Stimulated activated naive CD8-positive, alpha-beta T cell treated with anti-CD3 and anti-CD28 coated beads, Interleukin-15, amount 100 ng/mL, for 72 hours (primary cell): ENCODE measurements around the gene TRAPPC2L.
A peak's percentile ranks its signal among the peaks of the same experiment; 100 is the strongest.

Source experiments
- ATAC-seq: fragments of 150-1000 bp; cut with Tn5 transposase; 2 replicates; pipeline ENCODE4 v1.10.0; 2021; ENCODE audit warnings: mild to moderate bottlenecking, moderate library complexity
- DNase-seq, 2 donors: peaks; one replicate each; pipeline ENCODE4 v3.0.0; 2021 to 2022
- H3K27ac Mint-ChIP-seq, 2 donors: one replicate each; pipeline ENCODE4 v1.8.0; 2022; ENCODE audit warnings: mild to moderate bottlenecking in 2 of 2, mixed read lengths in 2 of 2, moderate library complexity in 2 of 2
- H3K27me3 Mint-ChIP-seq: one replicate; pipeline ENCODE4 v1.8.0; 2022; ENCODE audit warnings: mixed read lengths
- H3K4me1 Mint-ChIP-seq: one replicate; pipeline ENCODE4 v1.8.0; 2022; ENCODE audit warnings: mild to moderate bottlenecking, mixed read lengths
- H3K4me3 Mint-ChIP-seq, 2 donors: one replicate each; pipeline ENCODE4 v1.8.0; 2022; ENCODE audit warnings: mild to moderate bottlenecking in 2 of 2, mixed read lengths in 2 of 2, moderate library complexity in 1 of 2
- H3K9me3 Mint-ChIP-seq, 2 donors: one replicate each; pipeline ENCODE4 v1.8.0; 2022; ENCODE audit warnings: mixed read lengths in 2 of 2

Gene TRAPPC2L

DNA sequence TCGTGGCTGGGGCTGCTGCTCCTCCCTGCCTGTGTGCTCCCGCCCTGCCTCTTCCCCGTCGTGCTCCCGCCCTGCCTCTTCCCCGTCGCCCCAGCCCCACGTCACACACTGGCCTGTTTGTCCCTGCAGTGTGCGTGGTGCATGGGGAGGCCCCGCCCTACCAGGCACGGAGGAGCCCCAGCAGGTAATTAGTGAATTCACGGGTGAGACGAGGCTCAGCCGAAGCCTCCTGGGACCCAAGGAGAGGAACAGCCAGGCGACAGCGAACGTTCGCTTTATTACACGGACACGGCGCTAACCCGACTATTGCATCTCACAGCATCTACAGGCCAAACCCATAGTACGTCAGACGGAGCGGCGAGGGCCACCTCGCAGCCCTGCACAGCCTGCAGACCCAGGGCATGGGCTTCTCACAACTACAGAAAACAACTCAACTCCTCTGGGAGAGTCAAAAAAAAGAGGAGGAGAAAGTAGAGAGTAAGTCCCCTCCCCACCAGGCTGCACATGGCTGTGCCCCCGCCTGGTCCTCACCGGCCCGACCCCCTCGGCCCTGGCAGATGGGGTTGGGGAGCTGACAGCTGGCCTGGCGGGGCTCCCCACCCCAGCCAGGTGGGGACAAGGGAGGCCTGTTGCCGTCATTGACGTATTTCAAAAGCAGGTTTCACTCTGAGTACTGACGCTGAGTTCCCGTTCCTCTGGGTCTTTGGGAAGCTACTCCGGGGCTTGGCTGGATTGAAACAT lies 13.9 kb downstream of the TRAPPC2L start:
- Mint-ChIP-seq H3K4me1 (peaks cover 13% of the 10 kb centered on the region), H3K27me3 (peaks cover 36% of the 10 kb centered on the region), H3K4me3 (peak overlapping the region; percentile 4 to 63), H3K9me3 (no peaks in the 10 kb centered on the region), H3K27ac (peak overlapping the region in 1 of 2 donors; percentile 61)
- no peak for DNase-seq
- peak; percentile 27 for ATAC-seq

- peaks cover 36% of the 10 kb centered on the region for H3K27me3 Mint-ChIP-seq
- DNase-seq (no peak), ATAC-seq (no peak)
- H3K4me3 Mint-ChIP-seq = peak overlapping the region in 1 of 2 donors; percentile 63
- peaks cover 13% of the 10 kb centered on the region for H3K4me1 Mint-ChIP-seq
- H3K9me3 Mint-ChIP-seq = no peaks in the 10 kb centered on the region
- peak overlapping the region in 1 of 2 donors; percentile 61 for H3K27ac Mint-ChIP-seq
Measured at GRCh38 chr16:88871349-88871702, 14.4 kb downstream of the TRAPPC2L start.

DNA sequence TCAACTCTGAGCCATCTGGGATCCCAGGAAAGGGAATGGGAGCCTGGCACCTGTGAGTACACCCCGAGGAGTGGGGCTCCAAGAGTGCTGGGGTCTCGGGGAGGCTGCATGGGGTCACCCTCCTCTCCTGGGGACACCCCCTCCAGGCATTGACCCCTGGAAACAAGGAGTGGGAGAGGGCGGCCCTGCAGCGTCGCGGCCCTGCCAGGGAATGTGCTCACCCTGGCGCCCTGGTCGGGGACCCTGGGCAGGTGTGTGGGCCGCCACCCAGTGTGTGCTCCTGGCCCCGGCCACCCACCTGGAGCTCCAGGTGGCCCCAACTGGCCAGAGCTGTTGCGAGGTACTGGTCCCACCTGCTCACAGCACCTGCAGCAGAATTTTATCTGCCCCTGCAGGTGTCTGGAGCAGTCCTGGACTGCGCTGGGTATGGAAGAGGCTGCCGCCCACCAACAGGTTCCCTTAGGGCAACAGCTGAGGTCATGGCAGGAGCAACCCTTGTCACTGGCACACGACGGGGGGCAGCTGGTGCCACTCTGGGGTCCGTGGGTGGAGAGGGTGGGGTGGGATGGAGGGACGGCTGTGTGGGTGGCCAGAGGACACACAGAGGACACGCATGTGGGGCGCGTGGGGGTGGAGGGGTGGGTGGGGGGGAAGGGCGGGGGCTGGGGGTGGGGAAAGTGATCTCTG lies 14.9 kb downstream of the TRAPPC2L start:
- H3K4me3 Mint-ChIP-seq = no peak overlapping the region
- peaks cover 13% of the 10 kb centered on the region for H3K4me1 Mint-ChIP-seq

GRCh38 chr16:88872650-88873331 lies 15.9 kb downstream of the TRAPPC2L start:
- DNase-seq (no peak), ATAC-seq (no peak)
- H3K27ac Mint-ChIP-seq = no peak overlapping the region
- H3K9me3 Mint-ChIP-seq = no peaks in the 10 kb centered on the region
- peaks cover 13% of the 10 kb centered on the region for H3K4me1 Mint-ChIP-seq
- H3K4me3 Mint-ChIP-seq = no peak overlapping the region
- H3K27me3 Mint-ChIP-seq = peaks cover 36% of the 10 kb centered on the region

More for the DNA sequence above, 14.9 kb downstream of the TRAPPC2L start:
- peaks cover 36% of the 10 kb centered on the region for H3K27me3 Mint-ChIP-seq
- H3K9me3 Mint-ChIP-seq = no peaks in the 10 kb centered on the region
- H3K27ac Mint-ChIP-seq = no peak overlapping the region
- DNase-seq = no peak
- peak; percentile 33 for ATAC-seq

GRCh38 chr16:88874938-88875599 lies 18.1 kb downstream of the TRAPPC2L start:
- H3K9me3 Mint-ChIP-seq = no peaks in the 10 kb centered on the region
- H3K27ac Mint-ChIP-seq = no peak overlapping the region
- peaks cover 26% of the 10 kb centered on the region for H3K27me3 Mint-ChIP-seq
- no peak overlapping the region for H3K4me3 Mint-ChIP-seq
- H3K4me1 Mint-ChIP-seq = peaks cover 13% of the 10 kb centered on the region
- no peak for ATAC-seq
- DNase-seq = no peak

- no peaks in the 10 kb centered on the region for H3K9me3 Mint-ChIP-seq
- H3K27ac Mint-ChIP-seq = no peak overlapping the region
- no peak overlapping the region for H3K4me3 Mint-ChIP-seq
- peaks cover 19% of the 10 kb centered on the region for H3K27me3 Mint-ChIP-seq
- no peak for DNase-seq
- peaks cover 7% of the 10 kb centered on the region for H3K4me1 Mint-ChIP-seq
- ATAC-seq = no peak
Measured at GRCh38 chr16:88875703-88876234, 18.8 kb downstream of the TRAPPC2L start.

GRCh38 chr16:88876942-88877526 lies 20.1 kb downstream of the TRAPPC2L start:
- DNase-seq (no peak), ATAC-seq (no peak)
- H3K27me3 Mint-ChIP-seq = peaks cover 6% of the 10 kb centered on the region
- H3K4me1 Mint-ChIP-seq = peaks cover 2% of the 10 kb centered on the region
- no peak overlapping the region for H3K4me3 Mint-ChIP-seq
- H3K27ac Mint-ChIP-seq = no peak overlapping the region
- H3K9me3 Mint-ChIP-seq = no peaks in the 10 kb centered on the region

DNA sequence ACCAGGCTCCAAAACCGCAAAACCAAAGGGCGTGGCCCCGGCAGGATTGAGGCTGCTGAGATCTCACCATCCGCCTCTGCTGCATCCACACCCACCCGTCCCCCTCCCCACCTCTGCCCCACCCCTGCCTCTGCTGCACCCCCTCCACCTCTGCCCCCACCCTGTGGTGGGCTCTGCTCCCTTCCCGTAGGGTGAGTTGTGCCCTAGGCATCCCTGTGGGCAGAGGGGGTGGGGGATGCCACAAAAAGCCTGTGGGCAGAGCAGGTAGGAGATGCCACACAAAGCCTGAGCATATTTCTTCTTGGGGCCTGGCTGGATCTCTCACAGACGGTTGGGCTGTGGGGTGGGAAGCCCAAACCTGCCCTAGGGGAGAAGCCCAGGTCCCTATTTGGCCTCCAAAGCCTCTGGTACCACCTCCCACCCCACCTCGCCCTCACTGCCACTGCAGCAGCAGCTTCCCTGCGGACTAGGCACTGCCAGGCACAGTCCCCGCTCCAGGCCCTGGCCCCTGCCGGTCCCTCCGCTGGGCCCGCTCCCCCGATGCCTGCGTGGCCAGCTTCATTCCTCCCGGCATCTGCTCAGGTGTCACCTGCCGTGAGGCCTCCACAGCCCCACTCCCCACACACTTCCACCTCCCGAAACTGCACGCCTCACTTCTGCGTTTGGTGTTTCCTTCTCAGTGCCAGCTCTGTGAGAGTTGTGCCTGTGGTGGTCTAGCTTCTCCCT lies 20.8 kb downstream of the TRAPPC2L start:
- Mint-ChIP-seq H3K4me1 (peaks cover 8% of the 10 kb centered on the region), H3K27me3 (no peaks in the 10 kb centered on the region), H3K4me3 (no peak overlapping the region), H3K9me3 (no peaks in the 10 kb centered on the region), H3K27ac (no peak overlapping the region)
- no peak for ATAC-seq
- DNase-seq = no peak

- DNase-seq (no peak), ATAC-seq (no peak)
- H3K4me1 Mint-ChIP-seq = peaks cover 8% of the 10 kb centered on the region
- no peak overlapping the region for H3K4me3 Mint-ChIP-seq
- no peaks in the 10 kb centered on the region for H3K9me3 Mint-ChIP-seq
- no peaks in the 10 kb centered on the region for H3K27me3 Mint-ChIP-seq
- H3K27ac Mint-ChIP-seq = no peak overlapping the region
Measured at GRCh38 chr16:88878356-88878755, 21.4 kb downstream of the TRAPPC2L start.

- Mint-ChIP-seq H3K4me3 (no peak overlapping the region), H3K27ac (no peak overlapping the region), H3K9me3 (no peaks in the 10 kb centered on the region), H3K27me3 (no peaks in the 10 kb centered on the region), H3K4me1 (peaks cover 8% of the 10 kb centered on the region)
- ATAC-seq (no peak), DNase-seq (no peak)
Measured at GRCh38 chr16:88878967-88879787, 22.2 kb downstream of the TRAPPC2L start.

- no peak overlapping the region for H3K4me3 Mint-ChIP-seq
- H3K9me3 Mint-ChIP-seq = no peaks in the 10 kb centered on the region
- no peak for DNase-seq
- H3K27me3 Mint-ChIP-seq = no peaks in the 10 kb centered on the region
- H3K4me1 Mint-ChIP-seq = peaks cover 8% of the 10 kb centered on the region
- H3K27ac Mint-ChIP-seq = no peak overlapping the region
- no peak for ATAC-seq
Measured at GRCh38 chr16:88879788-88880055, 22.8 kb downstream of the TRAPPC2L start.

DNA sequence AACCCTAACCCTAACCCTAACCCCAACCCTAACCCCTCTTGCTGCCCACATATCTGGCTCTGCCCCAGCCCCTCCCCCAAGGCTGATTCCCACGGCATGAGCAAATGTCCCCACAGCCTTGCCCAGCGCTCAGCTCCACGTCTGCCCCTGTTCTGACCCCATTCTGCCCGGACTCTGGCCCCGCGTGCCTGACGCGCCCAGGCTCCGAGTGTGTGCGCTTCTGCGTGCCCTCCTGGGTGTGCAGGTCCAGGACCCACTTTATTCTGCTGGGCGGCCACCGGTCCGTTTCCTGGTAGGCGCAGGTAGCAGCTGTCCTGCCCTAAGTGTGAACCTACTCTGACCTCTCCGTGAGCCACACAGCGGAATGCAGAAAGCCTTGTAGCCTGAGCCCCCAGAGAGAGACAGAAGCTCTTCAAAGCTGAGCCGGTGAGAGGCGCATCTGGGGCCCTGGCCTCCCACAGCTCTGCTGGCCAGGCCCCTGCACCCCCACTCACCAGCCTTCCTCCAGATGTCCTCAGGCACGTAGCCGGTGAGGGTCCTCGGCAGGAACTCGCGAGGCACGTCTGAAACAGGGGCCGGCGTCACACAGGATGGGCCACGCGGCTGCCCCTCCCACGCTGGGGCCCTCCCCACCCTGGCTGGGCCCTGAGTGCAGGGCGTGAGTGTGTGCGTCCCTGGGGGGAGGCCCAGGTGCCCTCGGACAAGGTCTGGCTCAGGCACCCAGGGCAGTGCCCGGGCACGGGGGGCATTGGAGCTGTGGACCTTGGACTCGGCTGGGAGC lies 23.5 kb downstream of the TRAPPC2L start:
- Mint-ChIP-seq H3K27me3 (no peaks in the 10 kb centered on the region), H3K4me3 (no peak overlapping the region), H3K4me1 (peaks cover 8% of the 10 kb centered on the region), H3K27ac (peak overlapping the region in 1 of 2 donors; percentile 66), H3K9me3 (no peaks in the 10 kb centered on the region)
- DNase-seq (no peak), ATAC-seq (peak; percentile 42)

DNA sequence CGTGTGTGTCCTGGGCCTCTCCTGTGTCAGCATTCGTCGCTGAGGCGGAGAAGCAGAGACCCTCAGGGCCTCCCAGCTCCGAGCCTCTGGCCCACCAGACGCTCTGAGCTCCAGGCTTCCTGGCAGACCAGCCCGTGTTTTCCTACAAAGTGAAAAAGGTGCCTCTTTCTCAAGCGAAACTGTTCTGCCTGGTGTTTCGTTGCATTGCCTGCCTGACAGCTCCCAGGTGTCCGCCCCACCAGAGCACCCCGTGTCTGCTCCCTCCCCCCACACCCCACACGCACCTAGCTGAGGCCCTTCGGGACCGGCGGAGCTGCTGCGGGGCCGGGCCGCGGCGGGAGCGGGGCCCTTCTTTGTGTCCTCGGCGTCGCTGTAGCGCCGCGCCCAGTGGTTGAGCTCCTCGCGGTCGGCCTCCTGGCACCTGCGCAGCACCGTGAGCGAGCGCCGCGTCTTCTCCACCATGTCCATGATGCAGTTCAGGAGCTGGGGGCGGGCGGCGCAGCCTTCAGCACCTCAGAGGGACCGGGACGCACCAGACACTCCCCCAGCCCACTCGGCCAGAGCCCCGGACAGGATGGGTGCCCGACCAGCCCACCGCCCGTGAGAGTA lies 24.2 kb downstream of the TRAPPC2L start:
- H3K4me1 Mint-ChIP-seq = peaks cover 8% of the 10 kb centered on the region
- no peak overlapping the region for H3K27ac Mint-ChIP-seq
- DNase-seq = no peak
- no peaks in the 10 kb centered on the region for H3K27me3 Mint-ChIP-seq
- no peaks in the 10 kb centered on the region for H3K9me3 Mint-ChIP-seq
- no peak overlapping the region for H3K4me3 Mint-ChIP-seq
- peak; percentile 18 for ATAC-seq
